Adrenal gland (tissue), 12 donors: ENCODE results near the gene NR2E3. TPM values are rescaled to one million over a fixed set of nuclear protein-coding genes. Genes with fewer than 3 reads are reported as not detected.

Experiments
- DNase-seq, 7 donors: peaks; one replicate each; pipeline ENCODE4 v3.0.0-alpha.2; 2019 to 2020
- H3K27ac ChIP-seq, 5 donors: fragments of 200-600 bp; sonication (generic) in 4 of 5; 1 replicate in 3 of 5; 2 replicates in 2 of 5; pipeline versions ENCODE4 v1.5.1 to v1.8.0; 2016 to 2020; ENCODE audit warnings: mild to moderate bottlenecking in 1 of 5
- H3K27me3 ChIP-seq: fragments of 200-600 bp; 2 replicates; pipeline ENCODE4 v1.8.0; 2021
- H3K36me3 ChIP-seq, 2 donors: fragments of 200-600 bp; replicated peaks in 1 of 2; 1 replicate in 1 of 2; 2 replicates in 1 of 2; pipeline versions ENCODE4 v1.5.1 to v1.8.0; 2018 to 2022
- H3K4me1 ChIP-seq, 2 donors: fragments of 200-600 bp; replicated peaks in 1 of 2; 1 replicate in 1 of 2; 2 replicates in 1 of 2; pipeline versions ENCODE4 v1.5.1 to v1.8.0; 2018 to 2021
- H3K4me3 ChIP-seq, 4 donors: fragments of 200-600 bp; sonication (generic) in 3 of 4; one replicate each; pipeline ENCODE4 v1.5.1; 2016 to 2018
- H3K9me3 ChIP-seq, 3 donors: fragments of 200-600 bp; sonication (generic) in 1 of 3; replicated peaks in 1 of 3; 1 replicate in 2 of 3; 2 replicates in 1 of 3; pipeline versions ENCODE4 v1.5.1 to v1.8.0; 2016 to 2021
- CTCF ChIP-seq, 6 experiments: fragments of 450-650 bp in 4 of 6; fragments of 200-600 bp in 2 of 6; sonication (generic) in 1 of 6; IDR thresholded peaks; 1 replicate in 5 of 6; 2 replicates in 1 of 6; pipeline versions ENCODE4 v1.5.1 to v1.8.0; 2016 to 2021; ENCODE audit warnings: antibody characterized with exemption in 6 of 6, mild to moderate bottlenecking in 2 of 6, moderate library complexity in 1 of 6
- POLR2A ChIP-seq, 2 donors: fragments of 450-650 bp; IDR thresholded peaks; one replicate each; pipeline ENCODE4 v1.6.1; 2017; ENCODE audit warnings: antibody characterized with exemption in 2 of 2, mild to moderate bottlenecking in 2 of 2, moderate library complexity in 1 of 2
- WGBS, 4 donors: extraction: QIAGEN DNeasy Blood & Tissue Kit in 2 of 4; methylation state at CpG; one replicate each; pipeline versions ENCODE4 v1.1.5 to v1.1.7; 2013 to 2017; 5-methylcytosine and 5-hydroxymethylcytosine counted together
- intact Hi-C, 2 donors: fragments of 100-400 bp; cut with DNase I; formaldehyde crosslinking; loops; one replicate each; pipeline versions ENCODE4 v1.14.1 to v1.15.0; 2022 to 2023
- polyA plus RNA-seq, 3 donors: library from polyadenylated mRNA; stranded (reverse); fragments of 200-250 nt in 2 of 3; fragments of 350-450 nt in 1 of 3; fragmentation: Illumina TruSeq in 1 of 3; extraction: RNeasy Lipid Tissue Mini Kit (QIAGEN cat#74804) in 1 of 3; gene quantifications; one replicate each; pipeline ENCODE4 v1.2.3, GENCODE V29; 2013 to 2014
- total RNA-seq, 9 donors: library from RNA; depleted of rRNA in 4 of 9; stranded (reverse); fragments of >200 nt in 4 of 9; fragments of 120-200 nt in 1 of 9; fragmentation: NEBNext Ultra II Directional in 1 of 9; extraction: Animal tissue kit (Norgen Biotek cat#: 25700) in 1 of 9; gene quantifications; one replicate each; pipeline versions ENCODE4 v1.1.0 to v1.2.4, GENCODE V29; 2013 to 2023
- donor health status: healthy with polysubstance abuse.
- donor health status: Bipolar disorder and iron deficiency.
- donor health status: DM: yes; HTN: yes; CAD: no.
- donor health status: DM: no; HTN: no; CAD: no.
- donor health status: DM: no; HTN: no; CAD: no.
- donor health status: DM: yes; HTN: yes; CAD: no.

NR2E3 gene
- total and polyA plus RNA-seq, 12 donors = 0.11 to 1.4 (median 0.41) TPM; not detected in 2

- TF ChIP-seq CTCF (IDR thresholded peaks at IDR 0.05) (no peak), POLR2A (IDR thresholded peaks at IDR 0.05) (no peak)
- no peaks in the 10 kb centered on the region for H3K36me3 ChIP-seq
- H3K27ac ChIP-seq = no peak overlapping the region
- no peaks in the 10 kb centered on the region for H3K9me3 ChIP-seq
- intact Hi-C loops = loop anchor here (5.0 to 10.0 kb wide), 3 partner anchors 57 to 353 kb away; no protein-coding TSS in a partner anchor
- no peak overlapping the region for H3K4me3 ChIP-seq
- no peaks in the 10 kb centered on the region for H3K27me3 ChIP-seq
- no peak for DNase-seq
- H3K4me1 ChIP-seq = peaks cover 0 to 8% of the 10 kb centered on the region in 2 donors
- 90 to 94% (median 93%) methylated on average over 8 to 24 of the region's 24 CpGs for WGBS, 4 donors
These were observed 8.3 kb upstream of the NR2E3 start for GRCh38 chr15:71801935-71802655.

- 42 to 65% (median 55%) methylated on average over 19 to 21 of the region's 21 CpGs for WGBS, 4 donors
- Histone ChIP-seq H3K4me3 (no peak overlapping the region), H3K4me1 (peaks cover 0 to 8% of the 10 kb centered on the region in 2 donors), H3K27ac (no peak overlapping the region), H3K9me3 (no peaks in the 10 kb centered on the region), H3K36me3 (no peaks in the 10 kb centered on the region), H3K27me3 (no peaks in the 10 kb centered on the region)
- intact Hi-C loops = loop anchor here (5.0 to 10.0 kb wide), 3 partner anchors 58 to 352 kb away; no protein-coding TSS in a partner anchor
- DNase-seq = peak in 2 of 7 donors; percentile 25 to 38
- TF ChIP-seq CTCF (IDR thresholded peaks at IDR 0.05) = peak in 5 of 6 experiments; percentile 9 to 41 (median 31)
- TF ChIP-seq POLR2A (IDR thresholded peaks at IDR 0.05) = no peak
These were observed 7.6 kb upstream of the NR2E3 start for GRCh38 chr15:71802770-71803169.

- no peak overlapping the region for H3K4me3 ChIP-seq
- TF ChIP-seq POLR2A (IDR thresholded peaks at IDR 0.05) (no peak), CTCF (IDR thresholded peaks at IDR 0.05) (no peak)
- no peak overlapping the region for H3K27ac ChIP-seq
- intact Hi-C loops = loop anchor here (5.0 to 10.0 kb wide), 3 partner anchors 59 to 351 kb away; no protein-coding TSS in a partner anchor
- WGBS, 4 donors = 67 to 79% (median 74%) methylated on average over 5 of the region's 5 CpGs
- H3K9me3 ChIP-seq = no peaks in the 10 kb centered on the region
- H3K27me3 ChIP-seq = no peaks in the 10 kb centered on the region
- H3K36me3 ChIP-seq = no peaks in the 10 kb centered on the region
- DNase-seq = no peak
- H3K4me1 ChIP-seq = peaks cover 0 to 8% of the 10 kb centered on the region in 2 donors
These were observed 6.1 kb upstream of the NR2E3 start for GRCh38 chr15:71804226-71804625.

GRCh38 chr15:71804695-71805470 lies 5.5 kb upstream of the NR2E3 start:
- intact Hi-C loops = loop anchor here (5.0 to 10.0 kb wide), 3 partner anchors 60 to 350 kb away; no protein-coding TSS in a partner anchor
- TF ChIP-seq POLR2A (IDR thresholded peaks at IDR 0.05) = no peak
- TF ChIP-seq CTCF (IDR thresholded peaks at IDR 0.05) = no peak
- no peaks in the 10 kb centered on the region for H3K36me3 ChIP-seq
- H3K9me3 ChIP-seq = no peaks in the 10 kb centered on the region
- no peak overlapping the region for H3K4me3 ChIP-seq
- no peak overlapping the region for H3K27ac ChIP-seq
- WGBS, 4 donors = 63 to 84% (median 72%) methylated on average over 6 of the region's 6 CpGs
- no peak for DNase-seq
- H3K4me1 ChIP-seq = peaks cover 0 to 8% of the 10 kb centered on the region in 2 donors
- no peaks in the 10 kb centered on the region for H3K27me3 ChIP-seq
